Upper lobe of left lung (tissue), 6 donors: ENCODE measurements around the gene KMT2B. TPM values are rescaled to one million over a fixed set of nuclear protein-coding genes. Genes with fewer than 3 reads are reported as not detected.

Experiments
- ATAC-seq, 2 donors: fragments of 200-7000 bp; cut with Tn5 transposase; one replicate each; pipeline ENCODE4 v1.9.1; 2022; ENCODE audit warnings: mild to moderate bottlenecking in 2 of 2, moderate library complexity in 2 of 2; ENCODE audit not compliant: low FRiP score in 2 of 2
- DNase-seq, 2 donors: peaks; one replicate each; pipeline ENCODE4 v3.0.0-alpha.2; 2019 to 2020
- H3K27ac ChIP-seq, 4 donors: fragments of 200-600 bp; sonication (generic); one replicate each; pipeline ENCODE4 v1.5.1; 2016 to 2019
- H3K27me3 ChIP-seq, 4 donors: fragments of 200-600 bp; sonication (generic); one replicate each; pipeline ENCODE4 v1.5.1; 2017 to 2019
- H3K36me3 ChIP-seq, 4 donors: fragments of 200-600 bp; sonication (generic); one replicate each; pipeline ENCODE4 v1.5.1; 2016 to 2019
- H3K4me1 ChIP-seq, 4 donors: fragments of 200-600 bp; sonication (generic); one replicate each; pipeline ENCODE4 v1.5.1; 2018 to 2019
- H3K4me3 ChIP-seq, 4 donors: fragments of 200-600 bp; sonication (generic); one replicate each; pipeline ENCODE4 v1.5.1; 2017 to 2019; ENCODE audit warnings: mild to moderate bottlenecking in 2 of 4, moderate library complexity in 1 of 4
- H3K9me3 ChIP-seq, 4 donors: fragments of 200-600 bp; sonication (generic); one replicate each; pipeline ENCODE4 v1.5.1; 2018 to 2019
- CTCF ChIP-seq, 6 experiments: fragments of 450-650 bp in 4 of 6; fragments of 200-600 bp in 2 of 6; sonication (generic) in 2 of 6; IDR thresholded peaks; one replicate each; pipeline ENCODE4 v1.5.1; 2016 to 2019; ENCODE audit warnings: antibody characterized with exemption in 6 of 6
- EP300 ChIP-seq, 4 donors: sonication (generic); formaldehyde crosslinking; IDR thresholded peaks; one replicate each; pipeline ENCODE4 v1.5.1; 2017; ENCODE audit warnings: antibody characterized with exemption in 4 of 4, control low read depth in 2 of 4
- POLR2A ChIP-seq, 4 donors: fragments of 450-650 bp; IDR thresholded peaks; one replicate each; pipeline ENCODE4 v1.5.1; 2016 to 2017; ENCODE audit warnings: antibody characterized with exemption in 4 of 4, mild to moderate bottlenecking in 2 of 4
- POLR2AphosphoS5 ChIP-seq, 2 donors: sonication (generic); formaldehyde crosslinking; IDR thresholded peaks; one replicate each; pipeline ENCODE4 v1.5.1; 2017; ENCODE audit warnings: antibody characterized with exemption in 2 of 2
- WGBS, 2 donors: methylation state at CpG; one replicate each; pipeline ENCODE4 v1.1.5; 2017 to 2018; 5-methylcytosine and 5-hydroxymethylcytosine counted together
- total RNA-seq, 6 donors: library from RNA; depleted of rRNA in 4 of 6; stranded (reverse); fragments of >200 nt in 4 of 6; gene quantifications; one replicate each; pipeline versions ENCODE4 v1.1.0 to v1.2.1, GENCODE V29; 2016 to 2021
- donor health status: DM: no; HTN: no; CAD: no; lungs with moderate emphysema.
- donor health status: DM: no; HTN: yes; CAD: no; lungs with severe emphysema.

KMT2B gene
- total RNA-seq, 6 donors from 2014 or later: 23.3 to 70.2 (median 37.3) TPM

DNA sequence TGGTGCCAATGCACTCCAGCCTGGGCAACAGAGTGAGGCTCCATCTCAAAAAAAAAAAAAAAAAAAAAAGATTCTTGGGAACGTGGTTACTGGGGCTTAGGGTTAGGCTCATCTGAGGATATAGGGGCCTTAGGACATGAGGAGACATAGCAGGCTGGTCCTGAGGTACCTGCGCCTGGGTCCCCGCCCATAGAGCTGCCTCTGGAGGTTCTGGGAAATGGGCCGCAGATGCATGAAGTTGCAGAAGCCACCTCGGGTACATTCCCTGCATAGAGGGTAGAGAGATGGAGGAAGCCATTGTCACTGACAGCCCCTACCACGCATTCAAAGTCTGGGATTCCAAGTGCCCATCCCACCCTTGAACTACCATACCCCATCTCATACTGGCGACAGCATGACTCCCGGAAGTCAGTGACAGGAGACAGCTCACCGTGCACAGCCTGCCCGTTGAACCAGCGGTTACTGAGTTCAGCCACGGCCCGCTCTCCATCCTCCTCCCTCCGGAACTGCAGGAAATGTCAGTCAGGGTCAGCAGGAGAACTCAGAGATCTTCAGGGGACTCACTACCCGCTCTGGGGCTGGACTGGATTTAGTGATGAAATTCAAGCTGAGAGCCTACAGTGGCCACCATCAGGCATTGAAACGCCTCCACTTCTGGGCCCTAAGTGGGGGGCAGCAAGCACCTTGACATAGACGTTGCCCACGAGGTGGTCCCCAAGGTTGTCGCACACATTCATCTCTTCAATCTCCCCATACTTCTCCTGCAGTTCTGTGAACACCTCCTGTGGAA is 26.0 kb downstream of the KMT2B start:
- DNase-seq (no peak), ATAC-seq (no peak)
- H3K9me3 ChIP-seq: no peaks in the 10 kb centered on the region
- peak overlapping the region in 3 of 4 donors; percentile 63 to 91 (median 87) for H3K4me3 ChIP-seq
- peak overlapping the region; percentile 99 to 100 (median 100) for H3K27ac ChIP-seq
- WGBS, 2 donors: 89 to 94% methylated on average over 15 to 19 of the region's 19 CpGs
- H3K27me3 ChIP-seq: no peaks in the 10 kb centered on the region
- peaks cover 0 to 8% (median 2%) of the 10 kb centered on the region in 4 donors for H3K36me3 ChIP-seq
- TF ChIP-seq EP300 (IDR thresholded peaks at IDR 0.05) (no peak), CTCF (IDR thresholded peaks at IDR 0.05) (no peak), POLR2AphosphoS5 (IDR thresholded peaks at IDR 0.05) (no peak), POLR2A (IDR thresholded peaks at IDR 0.05) (no peak)
- H3K4me1 ChIP-seq: peaks cover 37 to 67% (median 52%) of the 10 kb centered on the region in 4 donors

DNA sequence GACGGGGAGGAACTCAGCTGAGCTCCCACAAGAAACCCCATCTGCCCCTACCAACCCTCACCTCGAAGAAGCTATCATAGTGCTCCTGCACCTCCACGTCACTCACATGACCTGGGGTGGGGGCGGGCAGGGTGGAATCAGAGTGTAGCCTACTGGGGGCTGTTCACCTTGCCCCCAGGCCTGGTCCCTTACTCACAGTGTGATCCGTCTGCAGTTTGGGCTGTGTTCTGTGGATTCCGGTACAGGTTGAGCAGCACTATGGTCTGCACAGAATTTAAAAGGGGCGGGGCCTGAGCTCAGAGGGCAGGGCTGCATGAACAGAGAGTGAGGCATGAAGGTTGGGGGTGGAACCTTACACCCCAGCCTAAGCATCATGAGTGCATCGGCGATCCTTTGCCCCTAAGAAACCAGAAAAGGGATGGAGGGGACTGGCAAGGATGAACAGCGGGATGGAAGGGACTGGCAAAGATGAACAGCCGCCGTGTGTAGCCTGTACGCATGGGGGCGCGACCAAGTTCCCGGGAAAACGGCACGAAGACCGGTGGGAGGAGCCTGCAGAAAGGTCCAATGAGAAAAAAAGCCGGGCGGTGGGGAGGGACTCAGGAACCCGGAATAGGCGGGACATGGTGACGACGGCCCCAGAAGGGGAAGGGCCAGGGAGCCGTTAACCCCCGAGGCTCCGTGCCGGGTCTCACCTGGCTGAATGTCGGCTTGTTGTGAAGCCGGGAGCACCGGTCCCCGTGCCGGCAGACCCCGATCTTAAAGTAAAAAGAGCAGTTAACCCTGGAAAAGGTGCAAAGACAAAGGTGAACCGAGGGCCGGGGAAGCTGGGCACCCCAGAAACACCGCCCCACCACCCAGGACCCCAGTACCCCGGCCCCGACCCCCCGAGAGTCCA is 26.9 kb downstream of the KMT2B start:
- Histone ChIP-seq H3K27me3 (no peaks in the 10 kb centered on the region), H3K4me1 (peaks cover 42 to 69% (median 53%) of the 10 kb centered on the region in 4 donors), H3K4me3 (peak overlapping the region; percentile 63 to 91 (median 76)), H3K9me3 (no peaks in the 10 kb centered on the region), H3K27ac (peak overlapping the region; percentile 99 to 100 (median 100)), H3K36me3 (peaks cover 0 to 4% (median 0%) of the 10 kb centered on the region in 4 donors)
- 7 to 9% methylated on average over 32 to 41 of the region's 41 CpGs for WGBS, 2 donors
- TF ChIP-seq POLR2AphosphoS5 (IDR thresholded peaks at IDR 0.05): peak in 1 of 2 donors; percentile 5
- TF ChIP-seq POLR2A (IDR thresholded peaks at IDR 0.05): peak in 1 of 4 donors; percentile 88
- TF ChIP-seq CTCF (IDR thresholded peaks at IDR 0.05): peak in 5 of 6 experiments; percentile 19 to 52 (median 40)
- TF ChIP-seq EP300 (IDR thresholded peaks at IDR 0.05): no peak
- DNase-seq: peak; percentile 92 to 98
- ATAC-seq: peak; percentile 87 to 91

GRCh38 chr19:35745328-35746086 is 27.7 kb downstream of the KMT2B start, which contains the start of the genes PSENEN and U2AF1L4:
Gene PSENEN, plus strand, starts transcription at chr19:35745651. Its CDS starts 280 bp downstream, at chr19:35745931.
Gene U2AF1L4, minus strand, starts transcription at chr19:35745418. Its CDS starts 27 bp downstream, at chr19:35745391.
- Histone ChIP-seq H3K4me3 (peak within 1 kb of the TSS; percentile 63 to 91 (median 76)), H3K36me3 (peaks cover 0 to 4% (median 0%) of the 10 kb centered on the region in 4 donors), H3K27ac (peak within 1 kb of the TSS; percentile 99 to 100 (median 100)), H3K4me1 (peaks cover 40 to 70% (median 52%) of the 10 kb centered on the region in 4 donors), H3K27me3 (no peaks in the 10 kb centered on the region), H3K9me3 (no peaks in the 10 kb centered on the region)
- DNase-seq (peak; percentile 99), ATAC-seq (peak; percentile 89 to 93)
- TF ChIP-seq POLR2AphosphoS5 (IDR thresholded peaks at IDR 0.05): peak in 1 of 2 donors; percentile 70
- TF ChIP-seq EP300 (IDR thresholded peaks at IDR 0.05): no peak
- TF ChIP-seq POLR2A (IDR thresholded peaks at IDR 0.05): peak in 1 of 4 donors; percentile 48
- peak in 2 of 6 experiments; percentile 3 to 28 for TF ChIP-seq CTCF (IDR thresholded peaks at IDR 0.05)
- WGBS, 2 donors: 1 to 2% methylated on average over 22 of the region's 40 CpGs

GRCh38 chr19:35746087-35746462 is 28.3 kb downstream of the KMT2B start:
- 2 to 10% methylated on average over 4 of the region's 4 CpGs for WGBS, 2 donors
- Histone ChIP-seq H3K27ac (peak overlapping the region; percentile 99 to 100 (median 100)), H3K36me3 (peaks cover 0 to 4% (median 0%) of the 10 kb centered on the region in 4 donors), H3K4me3 (peak overlapping the region; percentile 37 to 91 (median 75)), H3K4me1 (peaks cover 39 to 66% (median 49%) of the 10 kb centered on the region in 4 donors), H3K27me3 (no peaks in the 10 kb centered on the region), H3K9me3 (no peaks in the 10 kb centered on the region)
- no peak for TF ChIP-seq EP300 (IDR thresholded peaks at IDR 0.05)
- no peak for TF ChIP-seq POLR2AphosphoS5 (IDR thresholded peaks at IDR 0.05)
- TF ChIP-seq CTCF (IDR thresholded peaks at IDR 0.05): no peak
- TF ChIP-seq POLR2A (IDR thresholded peaks at IDR 0.05): no peak
- no peak for DNase-seq
- ATAC-seq: no peak
